GM12878 (cell line): ENCODE results near the gene VKORC1.

Experiments used
- EZH2 ChIP-seq: IDR thresholded peaks from 2 replicates; pipeline ENCODE4 v1.6.1; 2012; ENCODE audit warnings: low read depth, mild to moderate bottlenecking, control low read depth, inconsistent platforms, low read length, borderline replicate concordance; ENCODE audit not compliant: control insufficient read depth
- IRF3 ChIP-seq: fragments of 450-650 bp; IDR thresholded peaks from 2 replicates; pipeline ENCODE4 v1.6.1; 2014; ENCODE audit warnings: mild to moderate bottlenecking
- SRF ChIP-seq, 2 experiments: IDR thresholded peaks; 2 replicates each; pipeline ENCODE4 v1.6.1; 2011; ENCODE audit warnings: low read depth in 2 of 2, low read length in 2 of 2, mild to moderate bottlenecking in 1 of 2, moderate library complexity in 1 of 2

- TF ChIP-seq IRF3 (no peak), SRF (IDR thresholded peaks at IDR 0.05; ENCODE audit: low read depth in 2 of 2, low read length in 2 of 2) (no peak), EZH2 (no peak)
These were observed 25.5 kb upstream of the VKORC1 start for GRCh38 chr16:31120129-31120528.
